ENCODE data around the gene STRIP2.

Gene STRIP2

GRCh38 chr7:129489491-129489890 lies 55.3 kb downstream of the STRIP2 start (continued):
- TF ChIP-seq OSR1 (CRISPR knock-in tag; IDR thresholded peaks at IDR 0.05) (peak; percentile 98), ARNTL (CRISPR knock-in tag; IDR thresholded peaks at IDR 0.05; ENCODE audit: borderline replicate concordance, low read depth) (no peak), ISL1 (CRISPR knock-in tag; IDR thresholded peaks at IDR 0.05) (peak; percentile 83)

- no peak for ATAC-seq
- TF ChIP-seq TCF4 (CRISPR knock-in tag; IDR thresholded peaks at IDR 0.05; ENCODE audit: borderline replicate concordance) (no peak), ZC3H10 (CRISPR knock-in tag; IDR thresholded peaks at IDR 0.05) (no peak), ISL1 (CRISPR knock-in tag; IDR thresholded peaks at IDR 0.05) (no peak)
These were observed 58.2 kb downstream of the STRIP2 start for GRCh38 chr7:129492391-129492790.

GRCh38 chr7:129493555-129493954 lies 59.3 kb downstream of the STRIP2 start:
- TF ChIP-seq ZFP3 (CRISPR knock-in tag; IDR thresholded peaks at IDR 0.05) (no peak), TCF4 (CRISPR knock-in tag; IDR thresholded peaks at IDR 0.05; ENCODE audit: borderline replicate concordance) (no peak), POU6F1 (CRISPR knock-in tag; IDR thresholded peaks at IDR 0.05; ENCODE audit: borderline replicate concordance, low read depth) (no peak), OSR1 (CRISPR knock-in tag; IDR thresholded peaks at IDR 0.05) (no peak), ZC3H10 (CRISPR knock-in tag; IDR thresholded peaks at IDR 0.05) (no peak), TSHZ2 (CRISPR knock-in tag; IDR thresholded peaks at IDR 0.05) (no peak), ARNTL (CRISPR knock-in tag; IDR thresholded peaks at IDR 0.05; ENCODE audit: borderline replicate concordance, low read depth) (no peak), ZNF70 (CRISPR knock-in tag; IDR thresholded peaks at IDR 0.05) (no peak), PPARA (CRISPR knock-in tag; IDR thresholded peaks at IDR 0.05; ENCODE audit: borderline replicate concordance) (no peak), BACH2 (CRISPR knock-in tag; IDR thresholded peaks at IDR 0.05; ENCODE audit: borderline replicate concordance) (no peak), TOX (CRISPR knock-in tag; IDR thresholded peaks at IDR 0.05; ENCODE audit: borderline replicate concordance) (no peak), SNAI2 (CRISPR knock-in tag; IDR thresholded peaks at IDR 0.05) (no peak), CSRNP3 (CRISPR knock-in tag; IDR thresholded peaks at IDR 0.05) (no peak), ESRRG (CRISPR knock-in tag; IDR thresholded peaks at IDR 0.05) (no peak), ISL1 (CRISPR knock-in tag; IDR thresholded peaks at IDR 0.05) (no peak)
- ATAC-seq: peak; percentile 44; the same call in 2 of the 3 replicates

GRCh38 chr7:129494041-129494440 lies 59.8 kb downstream of the STRIP2 start:
- TF ChIP-seq PPARA (CRISPR knock-in tag; IDR thresholded peaks at IDR 0.05; ENCODE audit: borderline replicate concordance) (no peak), BACH2 (CRISPR knock-in tag; IDR thresholded peaks at IDR 0.05; ENCODE audit: borderline replicate concordance) (no peak), ZNF565 (CRISPR knock-in tag; conservative IDR thresholded peaks at IDR 0.05; ENCODE audit: low read depth) (no peak), CREB5 (CRISPR knock-in tag; IDR thresholded peaks at IDR 0.05; ENCODE audit: low read depth) (no peak), TOX (CRISPR knock-in tag; IDR thresholded peaks at IDR 0.05; ENCODE audit: borderline replicate concordance) (no peak), RARB (CRISPR knock-in tag; IDR thresholded peaks at IDR 0.05) (no peak), CSRNP3 (CRISPR knock-in tag; IDR thresholded peaks at IDR 0.05) (no peak), ISL1 (CRISPR knock-in tag; IDR thresholded peaks at IDR 0.05) (no peak), ARNTL (CRISPR knock-in tag; IDR thresholded peaks at IDR 0.05; ENCODE audit: borderline replicate concordance, low read depth) (no peak), ESRRG (CRISPR knock-in tag; IDR thresholded peaks at IDR 0.05) (no peak), ZFP3 (CRISPR knock-in tag; IDR thresholded peaks at IDR 0.05) (no peak)

More at GRCh38 chr7:129494041-129494440, 59.8 kb downstream of the STRIP2 start:
- ATAC-seq: peak; percentile 64
